ENCODE measurements around the gene ZNF318.

DNA sequence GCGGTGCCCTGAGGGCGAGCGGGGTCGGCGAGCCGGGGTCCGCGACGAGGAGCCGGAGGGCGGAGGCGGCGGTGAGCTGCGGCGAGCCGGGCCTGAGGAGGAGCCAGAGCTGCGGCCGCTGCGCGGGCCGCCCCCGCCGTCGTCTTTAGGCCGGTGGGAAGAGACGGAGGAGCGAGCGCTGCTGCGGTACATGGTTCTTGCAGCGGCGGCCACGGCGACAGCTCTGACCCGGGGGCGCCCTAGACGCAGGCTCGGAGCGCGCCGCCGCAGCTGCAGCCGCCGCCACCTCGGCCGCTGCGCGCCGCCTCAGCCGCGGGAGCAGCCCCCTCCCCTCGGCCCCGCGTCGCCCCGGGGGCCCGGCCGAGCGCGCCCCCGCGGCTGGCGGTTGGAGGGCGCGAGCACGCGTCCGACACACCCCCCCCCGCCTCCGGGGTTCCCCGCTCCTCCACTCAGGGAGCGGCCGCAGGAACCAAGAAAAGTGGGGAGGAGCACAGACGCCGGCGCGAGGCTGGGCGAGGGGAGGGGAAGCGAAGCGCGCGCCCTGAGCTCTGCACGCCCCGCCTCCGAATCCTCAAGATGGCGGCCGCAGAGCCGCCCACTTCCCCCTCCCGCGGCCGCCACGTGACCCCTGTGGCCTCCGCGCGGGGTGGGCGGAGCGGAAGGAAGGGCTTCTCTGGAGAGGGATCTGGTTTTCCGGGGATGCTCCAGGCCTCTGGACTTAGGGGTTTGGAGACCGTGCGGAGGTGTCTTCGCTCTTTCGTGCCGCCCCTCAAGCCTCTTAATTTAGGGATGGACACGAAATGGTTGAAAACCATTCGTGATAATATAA is at the start of gene ZNF318:
- TF ChIP-seq, protein P1, sequence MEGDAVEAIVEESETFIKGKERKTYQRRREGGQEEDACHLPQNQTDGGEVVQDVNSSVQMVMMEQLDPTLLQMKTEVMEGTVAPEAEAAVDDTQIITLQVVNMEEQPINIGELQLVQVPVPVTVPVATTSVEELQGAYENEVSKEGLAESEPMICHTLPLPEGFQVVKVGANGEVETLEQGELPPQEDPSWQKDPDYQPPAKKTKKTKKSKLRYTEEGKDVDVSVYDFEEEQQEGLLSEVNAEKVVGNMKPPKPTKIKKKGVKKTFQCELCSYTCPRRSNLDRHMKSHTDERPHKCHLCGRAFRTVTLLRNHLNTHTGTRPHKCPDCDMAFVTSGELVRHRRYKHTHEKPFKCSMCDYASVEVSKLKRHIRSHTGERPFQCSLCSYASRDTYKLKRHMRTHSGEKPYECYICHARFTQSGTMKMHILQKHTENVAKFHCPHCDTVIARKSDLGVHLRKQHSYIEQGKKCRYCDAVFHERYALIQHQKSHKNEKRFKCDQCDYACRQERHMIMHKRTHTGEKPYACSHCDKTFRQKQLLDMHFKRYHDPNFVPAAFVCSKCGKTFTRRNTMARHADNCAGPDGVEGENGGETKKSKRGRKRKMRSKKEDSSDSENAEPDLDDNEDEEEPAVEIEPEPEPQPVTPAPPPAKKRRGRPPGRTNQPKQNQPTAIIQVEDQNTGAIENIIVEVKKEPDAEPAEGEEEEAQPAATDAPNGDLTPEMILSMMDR (IDR thresholded peaks at IDR 0.05) = peak in 1 of 12 donors; percentile 5
- peak in 1 of 2 donors; percentile 55 for TF ChIP-seq POLR2A (IDR thresholded peaks at IDR 0.05)

Measured in heart left ventricle (tissue), 13 donors.